Stimulated activated naive CD8-positive, alpha-beta T cell treated with anti-CD3 and anti-CD28 coated beads, Interleukin-15, amount 100 ng/mL, for 72 hours (primary cell): ENCODE measurements around the gene ACADM.
"Not testable (repeated sequence)": the region's sequence is repeated elsewhere in the genome, so short reads cannot be mapped to it uniquely, and the experiment has no call there.

Source experiments
- ATAC-seq: fragments of 150-1000 bp; cut with Tn5 transposase; 2 replicates; pipeline ENCODE4 v1.10.0; 2021; ENCODE audit warnings: mild to moderate bottlenecking, moderate library complexity
- DNase-seq, 2 donors: peaks; one replicate each; pipeline ENCODE4 v3.0.0; 2021 to 2022
- H3K27ac Mint-ChIP-seq, 2 donors: one replicate each; pipeline ENCODE4 v1.8.0; 2022; ENCODE audit warnings: mild to moderate bottlenecking in 2 of 2, mixed read lengths in 2 of 2, moderate library complexity in 2 of 2
- H3K27me3 Mint-ChIP-seq: one replicate; pipeline ENCODE4 v1.8.0; 2022; ENCODE audit warnings: mixed read lengths
- H3K4me1 Mint-ChIP-seq: one replicate; pipeline ENCODE4 v1.8.0; 2022; ENCODE audit warnings: mild to moderate bottlenecking, mixed read lengths
- H3K4me3 Mint-ChIP-seq, 2 donors: one replicate each; pipeline ENCODE4 v1.8.0; 2022; ENCODE audit warnings: mild to moderate bottlenecking in 2 of 2, mixed read lengths in 2 of 2, moderate library complexity in 1 of 2
- H3K9me3 Mint-ChIP-seq, 2 donors: one replicate each; pipeline ENCODE4 v1.8.0; 2022; ENCODE audit warnings: mixed read lengths in 2 of 2

ACADM gene

DNA sequence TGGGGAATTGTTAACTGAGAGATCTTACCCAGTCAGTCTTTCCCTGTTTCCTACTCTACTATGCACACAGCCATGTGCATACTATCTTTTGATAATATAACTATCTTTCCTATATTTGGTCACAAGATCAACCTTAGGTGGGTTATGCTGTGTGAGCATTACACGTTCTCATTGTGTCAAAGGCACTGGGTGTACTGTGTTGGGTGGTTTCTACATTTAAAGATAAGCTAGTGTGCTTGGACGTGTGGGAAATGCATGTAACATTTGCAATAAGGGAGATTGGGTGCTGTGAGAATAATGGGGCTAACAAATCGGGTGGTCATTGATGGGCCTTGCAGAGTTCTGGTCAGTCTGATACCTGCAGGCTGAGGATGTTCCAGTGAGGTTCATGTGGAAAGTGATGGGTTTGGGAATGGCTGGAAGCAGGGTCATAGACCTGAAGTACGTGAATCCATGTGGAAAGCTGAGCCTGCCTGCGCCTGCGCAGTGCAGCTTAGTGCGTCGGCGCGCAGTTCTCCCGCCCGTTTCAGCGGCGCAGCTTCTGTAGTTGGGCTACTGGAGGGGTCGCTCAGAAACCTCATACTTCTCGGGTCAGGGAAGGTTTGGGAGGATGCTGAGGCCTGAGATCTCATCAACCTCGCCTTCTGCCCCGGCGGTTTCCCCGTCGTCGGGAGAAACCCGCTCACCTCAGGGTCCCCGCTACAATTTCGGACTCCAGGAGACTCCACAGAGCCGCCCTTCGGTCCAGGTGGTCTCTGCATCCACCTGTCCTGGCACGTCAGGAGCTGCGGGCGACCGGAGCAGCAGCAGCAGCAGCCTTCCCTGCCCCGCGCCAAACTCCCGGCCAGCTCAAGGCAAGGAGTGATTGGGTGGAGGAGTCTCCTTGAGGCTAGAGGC, 72.1 kb downstream of the ACADM start, which contains the start of gene MSH4:
Gene MSH4, plus strand, starts transcription at position 507 of the 897 bp plus-strand sequence. Its CDS starts 104 bp downstream, at position 611.
- Mint-ChIP-seq H3K4me1 (peaks cover 25% of the 10 kb centered on the region), H3K4me3 (no peak within 1 kb of the TSS), H3K9me3 (no peaks in the 10 kb centered on the region), H3K27me3 (no peaks in the 10 kb centered on the region), H3K27ac (peak within 1 kb of the TSS in 1 of 2 donors; percentile 88)
- peak; percentile 52 for ATAC-seq
- DNase-seq = no peak

DNA sequence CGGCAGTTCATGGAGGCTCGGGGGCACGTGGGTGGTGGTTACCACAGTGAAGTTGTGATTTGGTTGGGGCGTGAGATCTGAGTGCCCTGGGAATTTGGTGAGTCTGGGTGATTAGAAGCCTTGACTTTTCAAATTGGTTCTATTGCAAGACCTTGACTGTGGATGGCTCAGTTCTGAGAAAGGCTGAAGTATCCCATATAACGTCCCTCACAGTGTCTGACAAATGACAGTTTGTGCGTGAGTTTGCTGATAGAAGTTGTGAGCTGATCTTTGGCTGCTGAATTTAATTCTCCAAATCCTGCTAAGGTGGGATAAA, 72.7 kb downstream of the ACADM start:
- ATAC-seq = no peak
- DNase-seq = peak in 1 of 2 donors; percentile 20
- no peaks in the 10 kb centered on the region for H3K9me3 Mint-ChIP-seq
- H3K4me1 Mint-ChIP-seq = peaks cover 19% of the 10 kb centered on the region
- no peak overlapping the region for H3K27ac Mint-ChIP-seq
- no peak overlapping the region for H3K4me3 Mint-ChIP-seq
- no peaks in the 10 kb centered on the region for H3K27me3 Mint-ChIP-seq

DNA sequence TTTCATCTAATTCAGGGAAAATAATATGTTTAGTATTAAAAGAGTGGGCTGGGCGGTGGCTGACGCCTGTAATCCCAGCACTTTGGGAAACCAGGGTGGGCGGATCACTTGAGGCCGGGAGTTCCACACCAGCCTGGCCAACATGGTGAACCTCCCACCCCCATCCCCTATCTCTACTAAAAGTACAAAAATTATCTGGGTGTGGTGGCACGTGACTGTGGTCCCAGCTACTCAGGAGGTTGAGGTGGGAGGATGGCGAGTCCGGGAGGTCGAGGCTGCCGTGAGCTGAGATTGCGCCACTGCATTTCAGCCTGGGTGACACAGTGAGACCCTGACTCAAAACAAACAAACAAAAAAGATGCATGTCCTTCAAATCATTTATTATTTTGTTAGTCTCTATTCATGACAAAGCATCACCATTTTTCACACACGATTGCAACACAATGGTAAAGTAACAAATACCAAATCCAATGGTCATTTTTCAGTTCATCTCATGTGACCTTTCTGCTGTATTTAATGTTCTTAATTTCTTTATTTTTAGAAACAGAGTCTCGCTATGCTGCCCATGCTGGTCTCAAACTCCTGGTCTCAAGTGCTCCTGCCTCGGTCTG, 73.2 kb downstream of the ACADM start:
- Mint-ChIP-seq H3K4me3 (no peak overlapping the region), H3K9me3 (no peaks in the 10 kb centered on the region), H3K4me1 (peaks cover 15% of the 10 kb centered on the region), H3K27ac (no peak overlapping the region), H3K27me3 (no peaks in the 10 kb centered on the region)
- DNase-seq (no peak), ATAC-seq (no peak)

DNA sequence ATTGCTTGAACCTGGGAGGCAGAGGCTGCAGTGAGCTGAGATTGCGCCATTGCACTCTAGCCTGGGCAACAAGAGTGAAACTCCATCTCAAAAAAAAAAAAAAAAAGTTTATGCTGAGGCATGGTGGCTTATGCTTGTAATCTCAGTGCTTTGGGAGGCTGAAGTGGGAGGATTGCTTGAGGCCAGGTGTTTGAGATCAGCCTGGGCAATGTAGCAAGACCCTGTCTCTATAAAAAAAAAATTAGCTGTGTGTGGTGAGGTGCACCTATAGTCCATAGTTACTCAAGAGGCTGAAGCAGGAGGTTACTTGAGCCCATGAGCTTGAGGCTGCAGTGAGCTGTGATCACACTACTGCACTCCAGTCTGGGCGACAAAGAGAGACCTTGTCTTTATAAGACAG, 77.0 kb downstream of the ACADM start:
- not testable (repeated sequence) for H3K4me3 Mint-ChIP-seq, H3K27me3 Mint-ChIP-seq, DNase-seq, H3K9me3 Mint-ChIP-seq, ATAC-seq, H3K27ac Mint-ChIP-seq, H3K4me1 Mint-ChIP-seq

DNA sequence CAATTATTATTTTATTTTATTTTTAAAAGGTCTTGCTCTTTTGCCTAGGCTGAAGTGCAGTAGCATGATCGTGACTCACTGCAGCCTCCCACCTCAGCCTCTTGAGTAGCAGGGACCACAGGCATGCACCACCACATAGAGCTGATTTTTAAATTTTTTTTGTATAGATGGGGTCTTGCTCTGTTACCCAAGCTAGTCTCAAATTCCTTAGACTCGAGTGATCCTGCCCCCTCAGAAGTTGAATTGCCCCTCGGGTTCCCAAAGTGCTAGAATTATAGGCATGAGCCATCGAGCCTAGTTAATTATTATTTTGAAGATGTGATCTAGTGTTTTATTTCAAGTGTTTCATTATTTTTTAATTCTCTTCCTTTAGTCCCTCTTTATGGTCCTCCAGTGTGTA, 84.4 kb downstream of the ACADM start:
- no peak for DNase-seq

DNA sequence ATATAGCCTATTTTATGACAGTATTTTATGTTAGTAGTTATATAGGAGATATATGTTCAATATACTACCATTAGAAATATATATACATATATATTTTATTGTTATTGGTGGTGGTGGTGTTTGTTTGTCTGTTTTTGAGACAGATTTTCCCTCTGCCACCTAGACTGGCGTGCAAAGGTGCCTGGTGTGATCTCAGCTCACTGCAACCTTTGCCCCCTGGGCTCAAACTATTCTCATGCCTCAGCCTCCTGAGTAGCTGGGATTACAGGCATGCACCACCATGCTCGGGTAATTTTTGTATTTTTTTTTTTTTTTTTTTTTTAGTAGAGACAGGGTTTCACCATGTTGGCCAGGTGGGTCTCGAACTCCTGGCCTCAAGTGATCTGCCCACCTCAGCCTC, 85.6 kb downstream of the ACADM start:
- not testable (repeated sequence) for ATAC-seq, DNase-seq, H3K27ac Mint-ChIP-seq, H3K4me1 Mint-ChIP-seq, H3K9me3 Mint-ChIP-seq, H3K27me3 Mint-ChIP-seq, H3K4me3 Mint-ChIP-seq

More for the DNA sequence above, 84.4 kb downstream of the ACADM start:
- H3K27me3 Mint-ChIP-seq = no peaks in the 10 kb centered on the region
- no peaks in the 10 kb centered on the region for H3K4me1 Mint-ChIP-seq
- ATAC-seq = no peak
- no peak overlapping the region for H3K27ac Mint-ChIP-seq
- H3K9me3 Mint-ChIP-seq = no peaks in the 10 kb centered on the region
- H3K4me3 Mint-ChIP-seq = no peak overlapping the region

DNA sequence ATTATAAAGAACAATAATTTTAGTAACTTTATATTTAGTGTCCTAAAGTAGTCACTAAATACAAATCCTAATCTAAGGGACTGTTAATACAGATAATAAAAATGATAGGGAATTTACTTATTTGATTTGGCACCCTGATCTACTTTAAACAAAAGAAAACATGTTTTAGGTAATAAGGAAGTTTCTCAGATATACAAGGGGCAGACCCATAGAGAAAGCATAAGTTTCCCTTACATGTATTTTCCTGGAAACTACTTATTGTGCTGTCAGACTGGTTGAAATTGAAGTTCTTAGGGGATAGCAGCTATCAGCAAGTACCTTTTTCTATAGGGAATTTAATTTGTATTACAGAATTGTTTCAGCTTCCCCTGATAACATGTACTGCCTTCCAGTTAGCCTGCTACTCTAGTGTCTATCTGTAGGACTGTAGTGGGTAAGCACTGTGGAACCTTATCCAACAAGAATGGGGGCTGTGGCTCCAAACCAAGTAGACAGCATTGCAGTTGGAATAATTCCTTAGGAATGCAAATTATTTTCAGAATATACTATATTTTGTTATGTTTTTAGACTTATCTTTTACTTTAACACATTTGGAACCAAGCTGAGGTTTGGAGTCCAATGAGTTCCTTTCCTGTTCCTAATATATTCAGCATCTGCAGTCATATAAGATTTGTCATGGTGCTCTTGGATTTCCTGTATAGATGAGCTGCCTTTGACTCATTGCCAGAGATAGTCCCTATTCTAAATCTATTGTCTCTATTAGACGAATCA, 86.9 kb downstream of the ACADM start:
- no peak overlapping the region for H3K27ac Mint-ChIP-seq
- DNase-seq (no peak), ATAC-seq (no peak)
- no peaks in the 10 kb centered on the region for H3K4me1 Mint-ChIP-seq
- no peak overlapping the region for H3K4me3 Mint-ChIP-seq
- H3K27me3 Mint-ChIP-seq = no peaks in the 10 kb centered on the region
- H3K9me3 Mint-ChIP-seq = no peaks in the 10 kb centered on the region

DNA sequence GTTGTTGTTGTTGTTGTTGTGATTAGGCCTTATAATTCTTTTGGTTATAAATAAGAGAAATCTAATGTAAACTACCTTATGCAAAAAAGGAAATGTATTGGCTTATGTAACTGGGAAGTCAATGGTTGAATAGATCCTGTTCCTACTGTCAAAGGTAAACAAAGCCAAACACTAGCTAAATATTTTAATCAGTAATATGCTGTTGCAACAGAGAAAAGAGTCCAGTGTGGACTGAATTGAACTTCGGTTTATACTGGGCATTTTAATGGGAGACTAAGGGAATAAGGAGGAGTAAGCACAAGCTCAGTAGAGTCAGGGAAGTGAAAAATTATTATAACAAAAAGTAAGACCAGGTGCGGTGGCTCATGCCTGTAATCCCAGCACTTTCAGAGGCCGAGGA, 87.6 kb downstream of the ACADM start:
- Mint-ChIP-seq H3K9me3 (no peaks in the 10 kb centered on the region), H3K4me3 (no peak overlapping the region), H3K27ac (no peak overlapping the region), H3K27me3 (no peaks in the 10 kb centered on the region), H3K4me1 (no peaks in the 10 kb centered on the region)
- no peak for DNase-seq
- ATAC-seq = no peak
